ENCODE data around the gene SLC25A2.

Gene SLC25A2

GRCh38 chr5:141313711-141314110 lies 9.9 kb upstream of the SLC25A2 start:
- no peak for DNase-seq

- DNase-seq, result no peak
Measured at GRCh38 chr5:141306630-141307029, 2.8 kb upstream of the SLC25A2 start.

- no peak for DNase-seq
Measured at GRCh38 chr5:141298376-141298775, 5.5 kb downstream of the SLC25A2 start.

GRCh38 chr5:141272906-141273305 lies 30.9 kb downstream of the SLC25A2 start:
- no peak for DNase-seq

- DNase-seq, result no peak
Measured at GRCh38 chr5:141269195-141269594, 34.7 kb downstream of the SLC25A2 start.

- DNase-seq, result no peak
Measured at GRCh38 chr5:141261238-141261546, 42.7 kb downstream of the SLC25A2 start.

- DNase-seq, result no peak
Measured at GRCh38 chr5:141260458-141261237, 43.2 kb downstream of the SLC25A2 start.

- no peak for DNase-seq
Measured at GRCh38 chr5:141258948-141259347, 44.9 kb downstream of the SLC25A2 start.

- no peak for DNase-seq
Measured at GRCh38 chr5:141258464-141258863, 45.4 kb downstream of the SLC25A2 start.

Measured in activated effector memory CD4-positive, alpha-beta T cell treated with Interleukin-2 at 50 U/mL for 16 hours (primary cell).